Measurements from ENCODE around the gene IL17B. TPM values are rescaled to one million over a fixed set of nuclear protein-coding genes. Genes with fewer than 3 reads are reported as not detected.

The IL17B gene
- total and polyA plus RNA-seq, 2 of the 8 experiments (the other 6 are each of a cell fraction or from before 2014, with no cell fraction given): 0.18 TPM; not detected in 1

DNA sequence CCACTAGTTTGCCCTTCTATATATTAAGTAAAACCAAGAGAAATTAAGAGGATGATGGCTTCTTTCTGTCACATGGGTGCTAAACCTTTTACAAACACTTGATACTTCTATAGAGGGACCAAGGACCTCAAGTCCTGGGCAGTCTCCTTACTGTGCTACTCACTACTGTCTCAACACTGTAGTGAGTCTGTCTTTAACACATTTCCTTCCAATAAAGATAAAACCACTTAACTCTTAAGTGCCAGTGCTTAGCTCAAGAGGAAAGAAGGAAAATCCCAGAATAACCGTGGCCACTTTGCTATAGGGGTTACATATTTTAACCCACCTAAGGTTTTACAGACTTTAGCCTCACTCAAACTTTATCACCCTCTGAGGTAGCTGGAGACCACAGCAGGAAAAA is 38.2 kb downstream of the IL17B start:
- Histone ChIP-seq H3K56ac (replicated peaks; ENCODE audit: insufficient read length, low read depth, low read length) (no peak overlapping the region), H3K36me3 (ENCODE audit: control insufficient read depth in 2 of 4, insufficient read depth in 4 of 4, low read length in 3 of 4) (no peaks in the 10 kb centered on the region), H3K23me2 (ENCODE audit: low read depth, low read length) (peaks cover 9% of the 10 kb centered on the region), H2BK12ac (ENCODE audit: low read depth, low read length) (no peak overlapping the region), H3K23ac (ENCODE audit: insufficient read length) (no peak overlapping the region), H3K9me3 (ENCODE audit: insufficient read depth in 2 of 2, low read depth in 1 of 2, low read length in 1 of 2) (no peaks in the 10 kb centered on the region), H2BK15ac (ENCODE audit: low read length) (no peak overlapping the region), H4K20me1 (replicated peaks in 1 of 2; ENCODE audit: control insufficient read depth in 1 of 2, insufficient read depth in 2 of 2, low read length in 2 of 2) (no peaks in the 10 kb centered on the region), H3K79me1 (ENCODE audit: low read depth, low read length) (no peaks in the 10 kb centered on the region), H2BK20ac (ENCODE audit: low read length) (no peak overlapping the region), H3K27ac (ENCODE audit: low read depth, low read length) (no peak overlapping the region), H2AFZ (ENCODE audit: low read length) (no peak overlapping the region), H3K18ac (ENCODE audit: extremely low read depth, low read length) (no peak overlapping the region), H2BK5ac (ENCODE audit: low read depth, low read length) (no peak overlapping the region), H3K4me2 (ENCODE audit: insufficient read depth in 1 of 2, low read depth in 2 of 2, low read length in 2 of 2) (no peak overlapping the region), H4K8ac (ENCODE audit: extremely low read depth, insufficient read depth, low read length) (no peak overlapping the region), H2BK120ac (replicated peaks; ENCODE audit: low read depth, low read length) (no peak overlapping the region), H3K4ac (replicated peaks; ENCODE audit: insufficient read length, low read depth, low read length) (no peak overlapping the region), H3K4me1 (replicated peaks in 1 of 4; ENCODE audit: control insufficient read depth in 3 of 4, insufficient read depth in 4 of 4, low read length in 3 of 4) (peaks cover 0 to 1% (median 0%) of the 10 kb centered on the region in 4 experiments; a peak in 1 of 7 replicates), H3K14ac (ENCODE audit: insufficient read length) (no peak overlapping the region), H3K9ac (replicated peaks in 1 of 4; ENCODE audit: extremely low read depth in 1 of 4, low read depth in 3 of 4, low read length in 3 of 4) (no peak overlapping the region), H3K79me2 (ENCODE audit: control insufficient read depth in 1 of 2, insufficient read depth in 2 of 2, low read length in 2 of 2) (peaks cover 0 to 4% of the 10 kb centered on the region in 2 experiments; a peak in 2 of 4 replicates), H2AK5ac (ENCODE audit: low read depth, low read length) (no peak overlapping the region), H4K5ac (ENCODE audit: insufficient read length, low read depth, low read length) (no peak overlapping the region), H3K4me3 (ENCODE audit: extremely low read depth in 1 of 4, insufficient read depth in 2 of 4, low read depth in 3 of 4, low read length in 4 of 4) (no peak overlapping the region), H3K27me3 (replicated peaks in 1 of 4; ENCODE audit: control insufficient read depth in 3 of 4, extremely low read depth in 1 of 4, insufficient read depth in 3 of 4, low read length in 3 of 4) (no peaks in the 10 kb centered on the region), H4K91ac (replicated peaks; ENCODE audit: insufficient read length, low read length) (no peak overlapping the region)
- CTCF ChIA-PET (ENCODE audit: partially characterized antibody): interaction anchor here (0.7 to 2.2 kb wide), 6 partner anchors 16 to 222 kb away, joined by 3 to 7 read pairs (median 4); partner anchors contain the start of gene PCYOX1L
- TF ChIP-seq RBBP5 (IDR thresholded peaks at IDR 0.05; ENCODE audit: borderline replicate concordance, low read depth, low read length): no peak
- TF ChIP-seq YY1 (IDR thresholded peaks at IDR 0.05; ENCODE audit: low read depth, low read length): no peak
- FAIRE-seq: no peak
- POLR2A ChIA-PET (ENCODE audit: partially characterized antibody): interaction anchor here (1.3 to 3.0 kb wide), 2 partner anchors 13 to 15 kb away, joined by 3 to 12 read pairs; no protein-coding TSS in a partner anchor
- DNase-seq (ENCODE audit: low read depth in 1 of 2, low spot score in 2 of 2): no peak
- 77% methylated on average over 1 of the region's 1 CpG; no CpG with 5 or more reads in 1 of the 2 experiments for WGBS, 2 experiments (ENCODE audit: extremely low coverage in 1 of 2, insufficient coverage in 1 of 2, insufficient read length in 1 of 2, insufficient replicate concordance in 2 of 2, low coverage in 1 of 2, low lambda C conversion rate in 2 of 2, missing lambda C conversion rate in 1 of 2)

Data from H1 (cell line).